GM10248 (cell line): Measurements from ENCODE around the gene HPS5.

Experiments used
- CTCF ChIA-PET: fragments of 300-600 bp; sonication (Branson Sonifier 250); formaldehyde crosslinking; extraction: SDS; loops from one replicate; lab custom pipeline; 2021; ENCODE audit warnings: antibody characterized with exemption; lab: Yijun Ruan, JAX
- POLR2A ChIA-PET: fragments of 350-650 bp; sonication (Branson Sonifier 250); formaldehyde crosslinking; extraction: SDS; loops from one replicate; lab custom pipeline; 2020; ENCODE audit warnings: antibody characterized with exemption; lab: Yijun Ruan, JAX
- DNase-seq: peaks from one replicate; pipeline ENCODE4 v3.0.0; 2012; ENCODE audit errors: extremely low spot score
- TF ChIP-seq, protein P1 (sequence below): IDR thresholded peaks from 2 replicates; pipeline ENCODE4 v1.5.1; 2012; ENCODE audit warnings: mild to moderate bottlenecking, low read depth; ENCODE audit errors: extremely low read depth, missing control alignments, control extremely low read depth

HPS5 gene

GRCh38 chr11:18294862-18295261 is 27.1 kb downstream of the HPS5 start:
- CTCF ChIA-PET, result interaction anchor here (0.7 to 1.5 kb wide), 6 partner anchors 9 to 193 kb away, joined by 3 to 4 read pairs (median 4); no protein-coding TSS in a partner anchor
- TF ChIP-seq, protein P1, sequence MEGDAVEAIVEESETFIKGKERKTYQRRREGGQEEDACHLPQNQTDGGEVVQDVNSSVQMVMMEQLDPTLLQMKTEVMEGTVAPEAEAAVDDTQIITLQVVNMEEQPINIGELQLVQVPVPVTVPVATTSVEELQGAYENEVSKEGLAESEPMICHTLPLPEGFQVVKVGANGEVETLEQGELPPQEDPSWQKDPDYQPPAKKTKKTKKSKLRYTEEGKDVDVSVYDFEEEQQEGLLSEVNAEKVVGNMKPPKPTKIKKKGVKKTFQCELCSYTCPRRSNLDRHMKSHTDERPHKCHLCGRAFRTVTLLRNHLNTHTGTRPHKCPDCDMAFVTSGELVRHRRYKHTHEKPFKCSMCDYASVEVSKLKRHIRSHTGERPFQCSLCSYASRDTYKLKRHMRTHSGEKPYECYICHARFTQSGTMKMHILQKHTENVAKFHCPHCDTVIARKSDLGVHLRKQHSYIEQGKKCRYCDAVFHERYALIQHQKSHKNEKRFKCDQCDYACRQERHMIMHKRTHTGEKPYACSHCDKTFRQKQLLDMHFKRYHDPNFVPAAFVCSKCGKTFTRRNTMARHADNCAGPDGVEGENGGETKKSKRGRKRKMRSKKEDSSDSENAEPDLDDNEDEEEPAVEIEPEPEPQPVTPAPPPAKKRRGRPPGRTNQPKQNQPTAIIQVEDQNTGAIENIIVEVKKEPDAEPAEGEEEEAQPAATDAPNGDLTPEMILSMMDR, result no peak
- POLR2A ChIA-PET, result no interaction called here
- no peak for DNase-seq

- ChIA-PET CTCF (interaction anchor here (1.2 to 1.3 kb wide), 2 partner anchors 37 to 45 kb away, joined by 3 read pairs; no protein-coding TSS in a partner anchor), POLR2A (no interaction called here)
- no peak for DNase-seq
- TF ChIP-seq, protein P1, result no peak
These were observed 33.0 kb downstream of the HPS5 start for GRCh38 chr11:18288911-18289310.

- ChIA-PET CTCF (interaction anchor here (0.8 to 1.0 kb wide), 3 partner anchors 10 to 169 kb away, joined by 3 read pairs; no protein-coding TSS in a partner anchor), POLR2A (no interaction called here)
- DNase-seq, result no peak
- TF ChIP-seq, protein P1, result no peak
These were observed 36.1 kb downstream of the HPS5 start for GRCh38 chr11:18285841-18286240.

- DNase-seq, result no peak
- TF ChIP-seq, protein P1, result no peak
- CTCF ChIA-PET, result interaction anchor here (1.2 to 2.6 kb wide), 2 partner anchors 12 to 38 kb away, joined by 3 to 10 read pairs; no protein-coding TSS in a partner anchor
- POLR2A ChIA-PET, result no interaction called here
These were observed 39.3 kb downstream of the HPS5 start for GRCh38 chr11:18282626-18283025.

- peak; percentile 35 for DNase-seq
- CTCF ChIA-PET, result interaction anchor here (1.2 to 2.6 kb wide), 3 partner anchors 13 to 36 kb away, joined by 3 to 10 read pairs (median 5); no protein-coding TSS in a partner anchor
- TF ChIP-seq, protein P1, result no peak
- POLR2A ChIA-PET, result no interaction called here
These were observed 41.4 kb downstream of the HPS5 start for GRCh38 chr11:18280438-18281045.

GRCh38 chr11:18277565-18278271 is 44.2 kb downstream of the HPS5 start:
- TF ChIP-seq, protein P1, result no peak
- POLR2A ChIA-PET, result no interaction called here
- CTCF ChIA-PET, result interaction anchor here (0.9 to 1.1 kb wide), 2 partner anchors 34 to 37 kb away, joined by 3 to 4 read pairs; no protein-coding TSS in a partner anchor
- DNase-seq, result no peak
